Measurements from ENCODE around the gene KIFAP3.
"Not testable (repeated sequence)": the region's sequence is repeated elsewhere in the genome, so short reads cannot be mapped to it uniquely, and the experiment has no call there.

Gene KIFAP3

GRCh38 chr1:169884634-169885033, 189.9 kb downstream of the KIFAP3 start:
- DNase-seq, result no peak

GRCh38 chr1:169882039-169882511, 192.4 kb downstream of the KIFAP3 start:
- DNase-seq, result no peak

GRCh38 chr1:169879034-169879840, 195.3 kb downstream of the KIFAP3 start:
- DNase-seq, result no peak

- DNase-seq, result no peak
Observed at GRCh38 chr1:169878498-169878897, 196.0 kb downstream of the KIFAP3 start.

GRCh38 chr1:169877800-169878491, 196.5 kb downstream of the KIFAP3 start:
- DNase-seq, result no peak

- no peak for DNase-seq
Observed at GRCh38 chr1:169874229-169874628, 200.3 kb downstream of the KIFAP3 start.

GRCh38 chr1:169873582-169874199, 200.8 kb downstream of the KIFAP3 start:
- no peak for DNase-seq

GRCh38 chr1:169872906-169873305, 201.6 kb downstream of the KIFAP3 start:
- no peak for DNase-seq

- not testable (repeated sequence) for DNase-seq
Observed at GRCh38 chr1:169871988-169872387, 202.5 kb downstream of the KIFAP3 start.
